ENCODE results near the gene AGK. TPM values are rescaled to one million over a fixed set of nuclear protein-coding genes. Genes with fewer than 3 reads are reported as not detected.

Gene AGK
- total RNA-seq, 6 experiments from 2014 or later = 14.7 to 18.0 (median 16.1) TPM

- H3K36me3 Mint-ChIP-seq (ENCODE audit: low read depth) = no peaks in the 10 kb centered on the region
- no peaks in the 10 kb centered on the region for H3K9me3 Mint-ChIP-seq
- no peak overlapping the region for H3K4me3 Mint-ChIP-seq
- peaks cover 40% of the 10 kb centered on the region for H3K4me1 Mint-ChIP-seq (ENCODE audit: low read depth)
- no peak overlapping the region for H3K27ac Mint-ChIP-seq
- H3K27me3 Mint-ChIP-seq (ENCODE audit: insufficient read depth) = peaks cover 6% of the 10 kb centered on the region
- no peak for DNase-seq
- TF ChIP-seq CTCF (IDR thresholded peaks at IDR 0.05) = no peak
These were observed 147.2 kb downstream of the AGK start for GRCh38 chr7:141698247-141699015.

- Mint-ChIP-seq H3K9me3 (no peaks in the 10 kb centered on the region), H3K36me3 (ENCODE audit: low read depth) (no peaks in the 10 kb centered on the region), H3K4me3 (no peak overlapping the region), H3K27me3 (ENCODE audit: insufficient read depth) (peaks cover 13% of the 10 kb centered on the region), H3K4me1 (ENCODE audit: low read depth) (peaks cover 47% of the 10 kb centered on the region), H3K27ac (no peak overlapping the region)
- DNase-seq = no peak
- TF ChIP-seq CTCF (IDR thresholded peaks at IDR 0.05) = no peak
These were observed 148.7 kb downstream of the AGK start for GRCh38 chr7:141699860-141700259.

- peaks cover 52% of the 10 kb centered on the region for H3K4me1 Mint-ChIP-seq (ENCODE audit: low read depth)
- DNase-seq = peak; percentile 3
- no peaks in the 10 kb centered on the region for H3K36me3 Mint-ChIP-seq (ENCODE audit: low read depth)
These were observed 149.2 kb downstream of the AGK start for GRCh38 chr7:141700296-141700847.

GRCh38 chr7:141700848-141701371 lies 149.7 kb downstream of the AGK start:
- Mint-ChIP-seq H3K4me1 (ENCODE audit: low read depth) (peaks cover 55% of the 10 kb centered on the region), H3K9me3 (no peaks in the 10 kb centered on the region), H3K27me3 (ENCODE audit: insufficient read depth) (peaks cover 16% of the 10 kb centered on the region), H3K4me3 (peak overlapping the region; percentile 76), H3K36me3 (ENCODE audit: low read depth) (no peaks in the 10 kb centered on the region), H3K27ac (no peak overlapping the region)
- peak; percentile 7 for DNase-seq
- TF ChIP-seq CTCF (IDR thresholded peaks at IDR 0.05) = no peak

More at GRCh38 chr7:141700296-141700847, 149.2 kb downstream of the AGK start:
- Mint-ChIP-seq H3K27ac (no peak overlapping the region), H3K9me3 (no peaks in the 10 kb centered on the region), H3K27me3 (ENCODE audit: insufficient read depth) (peaks cover 14% of the 10 kb centered on the region), H3K4me3 (peak overlapping the region; percentile 76)
- TF ChIP-seq CTCF (IDR thresholded peaks at IDR 0.05) = no peak

- peaks cover 51% of the 10 kb centered on the region for H3K4me1 Mint-ChIP-seq (ENCODE audit: low read depth)
- H3K36me3 Mint-ChIP-seq (ENCODE audit: low read depth) = no peaks in the 10 kb centered on the region
- peaks cover 16% of the 10 kb centered on the region for H3K27me3 Mint-ChIP-seq (ENCODE audit: insufficient read depth)
- TF ChIP-seq CTCF (IDR thresholded peaks at IDR 0.05) = no peak
- DNase-seq = no peak
- H3K9me3 Mint-ChIP-seq = no peaks in the 10 kb centered on the region
- H3K27ac Mint-ChIP-seq = no peak overlapping the region
- H3K4me3 Mint-ChIP-seq = peak overlapping the region; percentile 76
These were observed 150.4 kb downstream of the AGK start for GRCh38 chr7:141701489-141702046.

Data from HFFc6 (cell line).